SU-DHL-6 (cell line): Measurements from ENCODE around the gene IGF2BP2.

Source experiments
- H2AFZ ChIP-seq: fragments of 200-600 bp; sonication (generic); 2 replicates; pipeline ENCODE4 v1.6.1; 2014; ENCODE audit warnings: low read depth, mild to moderate bottlenecking, moderate library complexity, mixed read lengths, antibody characterized with exemption, low read length; ENCODE audit not compliant: severe bottlenecking
- H3F3A ChIP-seq: fragments of 200-600 bp; shearing (Covaris generic); 2 replicates; pipeline ENCODE4 v1.6.0; 2016; ENCODE audit warnings: antibody characterized with exemption, mild to moderate bottlenecking; ENCODE audit not compliant: insufficient read depth
- H3K27ac ChIP-seq: fragments of 200-600 bp; sonication (generic); 2 replicates; pipeline ENCODE4 v1.5.1; 2016; ENCODE audit warnings: low read depth, mild to moderate bottlenecking, low read length, moderate library complexity, mixed read lengths
- H3K27me3 ChIP-seq: fragments of 200-600 bp; sonication (generic), shearing (Covaris generic); 2 replicates; pipeline ENCODE4 v1.6.0; 2014; ENCODE audit warnings: mild to moderate bottlenecking, low read length
- H3K36me3 ChIP-seq: fragments of 200-600 bp; sonication (generic); 2 replicates; pipeline ENCODE4 v1.6.1; 2014; ENCODE audit warnings: mild to moderate bottlenecking, low read length, mixed read lengths
- H3K4me2 ChIP-seq: fragments of 300-600, 200-600 bp; shearing (Covaris generic), sonication (generic); 2 replicates; pipeline ENCODE4 v1.6.0; 2014; ENCODE audit warnings: low read length, low read depth, mild to moderate bottlenecking; ENCODE audit not compliant: poor library complexity, severe bottlenecking
- H3K4me3 ChIP-seq: fragments of 200-600 bp; sonication (generic); 2 replicates; pipeline ENCODE4 v1.5.1; 2014; ENCODE audit warnings: antibody characterized with exemption, low read length, mild to moderate bottlenecking, mixed read lengths; ENCODE audit not compliant: insufficient read depth, poor library complexity, severe bottlenecking
- H3K79me2 ChIP-seq: fragments of 200-600 bp; sonication (generic); 2 replicates; pipeline ENCODE4 v1.6.1; 2014; ENCODE audit warnings: mild to moderate bottlenecking, low read length, moderate library complexity; ENCODE audit not compliant: insufficient read depth
- H3K9ac ChIP-seq: fragments of 200-600 bp; sonication (generic); 2 replicates; pipeline ENCODE4 v1.7.0; 2014; ENCODE audit warnings: mild to moderate bottlenecking, low read length
- H3K9me2 ChIP-seq: fragments of 200-600 bp; sonication (generic); replicated peaks from 2 replicates; pipeline ENCODE4 v1.6.1; 2014; ENCODE audit warnings: low read length; ENCODE audit not compliant: insufficient read depth
- H3K9me3 ChIP-seq: fragments of 200-600 bp; sonication (generic); 2 replicates; pipeline ENCODE4 v1.6.1; 2014; ENCODE audit warnings: low read length, mixed read lengths; ENCODE audit not compliant: insufficient read depth
- H4K20me1 ChIP-seq: fragments of 200-600 bp; sonication (generic); 2 replicates; pipeline ENCODE4 v1.6.1; 2014; ENCODE audit warnings: low read depth, mild to moderate bottlenecking, antibody characterized with exemption, low read length, moderate library complexity, mixed read lengths
- CTCF ChIP-seq: fragments of 200-600 bp; sonication (generic); IDR thresholded peaks from one replicate; pipeline ENCODE4 v1.5.1; 2017; ENCODE audit warnings: antibody characterized with exemption, mild to moderate bottlenecking, low read length, moderate library complexity; ENCODE audit not compliant: insufficient read depth, poor library complexity, severe bottlenecking
- EZH2phosphoT487 ChIP-seq: fragments of 200-600 bp; sonication (generic), shearing (Covaris generic); conservative IDR thresholded peaks from 2 replicates; pipeline ENCODE4 v1.6.1; 2018; ENCODE audit warnings: mild to moderate bottlenecking, antibody characterized with exemption, low read length, moderate library complexity, mixed read lengths

The IGF2BP2 gene

GRCh38 chr3:185831195-185831594 lies 6.4 kb upstream of the IGF2BP2 start:
- TF ChIP-seq EZH2phosphoT487 (no peak), CTCF (no peak)
- Histone ChIP-seq H3K9ac (no peak overlapping the region), H3K9me2 (no peaks in the 10 kb centered on the region), H3K4me3 (no peak overlapping the region), H4K20me1 (no peaks in the 10 kb centered on the region), H3K27me3 (no peaks in the 10 kb centered on the region), H3K36me3 (no peaks in the 10 kb centered on the region), H3F3A (no peaks in the 10 kb centered on the region), H3K4me2 (no peak overlapping the region), H3K9me3 (no peaks in the 10 kb centered on the region), H2AFZ (no peak overlapping the region), H3K79me2 (no peaks in the 10 kb centered on the region), H3K27ac (no peak overlapping the region)

GRCh38 chr3:185830018-185830797 lies 5.4 kb upstream of the IGF2BP2 start:
- Histone ChIP-seq H3K27me3 (no peaks in the 10 kb centered on the region), H3F3A (no peaks in the 10 kb centered on the region), H4K20me1 (no peaks in the 10 kb centered on the region), H3K9me3 (no peaks in the 10 kb centered on the region), H3K4me3 (no peak overlapping the region), H2AFZ (no peak overlapping the region), H3K9ac (no peak overlapping the region), H3K27ac (no peak overlapping the region), H3K4me2 (no peak overlapping the region), H3K9me2 (no peaks in the 10 kb centered on the region), H3K79me2 (no peaks in the 10 kb centered on the region), H3K36me3 (no peaks in the 10 kb centered on the region)
- TF ChIP-seq EZH2phosphoT487 (no peak), CTCF (no peak)

GRCh38 chr3:185828755-185829154 lies 3.9 kb upstream of the IGF2BP2 start:
- no peak for TF ChIP-seq EZH2phosphoT487
- Histone ChIP-seq H3K9me3 (no peaks in the 10 kb centered on the region), H4K20me1 (no peaks in the 10 kb centered on the region), H2AFZ (no peak overlapping the region), H3K27ac (no peak overlapping the region), H3K4me3 (no peak overlapping the region), H3K27me3 (no peaks in the 10 kb centered on the region), H3F3A (no peaks in the 10 kb centered on the region), H3K4me2 (no peak overlapping the region), H3K9ac (no peak overlapping the region), H3K36me3 (no peaks in the 10 kb centered on the region), H3K9me2 (no peaks in the 10 kb centered on the region), H3K79me2 (no peaks in the 10 kb centered on the region)

GRCh38 chr3:185827595-185828344 lies 2.9 kb upstream of the IGF2BP2 start:
- H3K4me3 ChIP-seq = no peak overlapping the region
- no peak for TF ChIP-seq CTCF
- no peak for TF ChIP-seq EZH2phosphoT487
- H4K20me1 ChIP-seq = no peaks in the 10 kb centered on the region
- no peak overlapping the region for H3K9ac ChIP-seq
- H3K27ac ChIP-seq = no peak overlapping the region
- H3K9me2 ChIP-seq = no peaks in the 10 kb centered on the region
- no peak overlapping the region for H2AFZ ChIP-seq
- H3K9me3 ChIP-seq = no peaks in the 10 kb centered on the region
- H3K36me3 ChIP-seq = no peaks in the 10 kb centered on the region
- H3F3A ChIP-seq = no peaks in the 10 kb centered on the region
- no peaks in the 10 kb centered on the region for H3K27me3 ChIP-seq
- no peaks in the 10 kb centered on the region for H3K79me2 ChIP-seq
- no peak overlapping the region for H3K4me2 ChIP-seq
